HG03097 (cell line): ENCODE measurements around the gene NEURL2.
"Not testable (repeated sequence)": the region's sequence is repeated elsewhere in the genome, so short reads cannot be mapped to it uniquely, and the experiment has no call there.

Experiments used
- ATAC-seq: cut with Tn5 transposase; IDR thresholded peaks from one replicate; pipeline ENCODE4 v1.9.1; 2021; ENCODE audit not compliant: unreplicated experiment, low FRiP score

NEURL2 gene

GRCh38 chr20:45901332-45901731, 10.3 kb upstream of the NEURL2 start:
- ATAC-seq = not testable (repeated sequence)

GRCh38 chr20:45899046-45899835, 8.2 kb upstream of the NEURL2 start:
- ATAC-seq = no peak

DNA sequence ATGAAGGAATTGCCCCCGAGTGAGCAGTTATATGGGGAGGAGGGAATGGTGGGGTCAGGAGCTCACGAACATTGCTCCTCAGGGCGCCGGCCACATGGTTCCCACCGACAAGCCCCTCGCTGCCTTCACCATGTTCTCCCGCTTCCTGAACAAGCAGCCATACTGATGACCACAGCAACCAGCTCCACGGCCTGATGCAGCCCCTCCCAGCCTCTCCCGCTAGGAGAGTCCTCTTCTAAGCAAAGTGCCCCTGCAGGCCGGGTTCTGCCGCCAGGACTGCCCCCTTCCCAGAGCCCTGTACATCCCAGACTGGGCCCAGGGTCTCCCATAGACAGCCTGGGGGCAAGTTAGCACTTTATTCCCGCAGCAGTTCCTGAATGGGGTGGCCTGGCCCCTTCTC, 7.3 kb upstream of the NEURL2 start:
- ATAC-seq = no peak

DNA sequence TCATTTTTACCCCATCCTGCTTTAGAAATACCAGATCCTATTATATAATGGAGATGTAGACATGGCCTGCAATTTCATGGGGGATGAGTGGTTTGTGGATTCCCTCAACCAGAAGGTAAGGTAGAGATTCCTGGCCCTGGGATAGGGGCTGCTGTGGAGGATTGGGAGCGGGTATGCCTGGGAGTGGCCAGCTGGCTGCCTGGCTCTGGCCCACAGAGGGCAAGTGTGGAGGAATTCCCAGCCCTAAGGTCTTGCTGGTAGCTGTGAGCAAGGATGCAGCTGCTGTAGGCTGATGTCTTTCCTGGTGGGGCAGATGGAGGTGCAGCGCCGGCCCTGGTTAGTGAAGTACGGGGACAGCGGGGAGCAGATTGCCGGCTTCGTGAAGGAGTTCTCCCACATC, 6.7 kb upstream of the NEURL2 start:
- ATAC-seq = no peak

GRCh38 chr20:45897289-45897688, 6.3 kb upstream of the NEURL2 start:
- ATAC-seq = no peak

DNA sequence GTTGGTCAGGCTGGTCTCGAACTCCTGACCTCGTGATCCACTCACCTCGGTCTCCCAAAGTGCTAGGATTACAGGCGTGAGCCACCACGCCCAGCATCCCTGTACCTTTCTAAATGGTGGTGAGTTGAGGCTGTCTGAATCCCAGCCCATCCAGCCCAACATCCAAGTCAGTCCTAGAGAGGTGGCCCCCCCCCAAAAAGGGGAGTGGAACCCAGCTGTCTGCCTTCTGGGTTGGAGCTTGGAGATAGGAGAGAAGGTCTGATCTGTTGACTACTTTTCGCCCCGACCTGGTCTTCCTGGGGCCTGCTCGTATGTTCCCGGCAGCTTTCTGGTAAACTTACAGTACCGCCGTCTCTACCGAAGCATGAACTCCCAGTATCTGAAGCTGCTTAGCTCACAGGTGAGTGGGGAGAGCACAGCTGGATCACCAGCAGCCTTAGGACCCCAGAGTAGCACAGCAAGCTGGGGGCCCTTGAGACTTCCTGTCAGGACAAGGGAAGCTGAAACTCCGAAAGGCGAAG, 5.7 kb upstream of the NEURL2 start:
- ATAC-seq = no peak

- ATAC-seq = no peak
Measured at GRCh38 chr20:45894797-45895196, 3.8 kb upstream of the NEURL2 start.

GRCh38 chr20:45893831-45894230, 2.8 kb upstream of the NEURL2 start:
- no peak for ATAC-seq

DNA sequence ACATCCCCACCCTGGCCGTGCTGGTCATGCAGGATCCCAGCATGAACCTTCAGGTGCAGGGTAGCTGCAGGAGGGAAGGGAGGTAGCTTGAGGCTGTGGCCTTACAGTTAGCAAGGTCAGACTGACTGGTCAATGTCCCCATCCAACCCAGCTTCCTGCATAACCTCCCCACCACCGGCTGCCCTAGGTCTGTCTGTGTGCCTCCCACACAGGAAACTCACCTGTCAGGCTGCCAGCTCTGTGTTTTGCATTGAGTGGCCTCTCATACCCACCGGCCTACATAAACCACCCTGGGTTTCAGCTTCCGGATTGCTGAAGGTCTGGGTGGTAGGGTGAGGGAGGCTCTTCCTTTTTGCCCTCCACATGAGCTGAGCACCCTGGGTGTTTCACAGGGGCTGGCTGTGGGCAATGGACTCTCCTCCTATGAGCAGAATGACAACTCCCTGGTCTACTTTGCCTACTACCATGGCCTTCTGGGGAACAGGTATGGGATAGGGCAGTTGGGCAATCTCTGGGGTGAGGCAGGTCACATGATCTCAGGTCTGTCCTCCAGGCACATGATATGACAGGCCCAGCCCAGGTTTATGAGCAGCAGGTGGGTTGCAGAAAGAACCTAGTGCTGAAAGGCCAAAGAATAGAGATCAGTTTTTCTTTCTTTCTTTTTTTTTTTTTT, 2.0 kb upstream of the NEURL2 start:
- ATAC-seq = no peak

- ATAC-seq = no peak
Measured at GRCh38 chr20:45892049-45892825, 1.2 kb upstream of the NEURL2 start.

DNA sequence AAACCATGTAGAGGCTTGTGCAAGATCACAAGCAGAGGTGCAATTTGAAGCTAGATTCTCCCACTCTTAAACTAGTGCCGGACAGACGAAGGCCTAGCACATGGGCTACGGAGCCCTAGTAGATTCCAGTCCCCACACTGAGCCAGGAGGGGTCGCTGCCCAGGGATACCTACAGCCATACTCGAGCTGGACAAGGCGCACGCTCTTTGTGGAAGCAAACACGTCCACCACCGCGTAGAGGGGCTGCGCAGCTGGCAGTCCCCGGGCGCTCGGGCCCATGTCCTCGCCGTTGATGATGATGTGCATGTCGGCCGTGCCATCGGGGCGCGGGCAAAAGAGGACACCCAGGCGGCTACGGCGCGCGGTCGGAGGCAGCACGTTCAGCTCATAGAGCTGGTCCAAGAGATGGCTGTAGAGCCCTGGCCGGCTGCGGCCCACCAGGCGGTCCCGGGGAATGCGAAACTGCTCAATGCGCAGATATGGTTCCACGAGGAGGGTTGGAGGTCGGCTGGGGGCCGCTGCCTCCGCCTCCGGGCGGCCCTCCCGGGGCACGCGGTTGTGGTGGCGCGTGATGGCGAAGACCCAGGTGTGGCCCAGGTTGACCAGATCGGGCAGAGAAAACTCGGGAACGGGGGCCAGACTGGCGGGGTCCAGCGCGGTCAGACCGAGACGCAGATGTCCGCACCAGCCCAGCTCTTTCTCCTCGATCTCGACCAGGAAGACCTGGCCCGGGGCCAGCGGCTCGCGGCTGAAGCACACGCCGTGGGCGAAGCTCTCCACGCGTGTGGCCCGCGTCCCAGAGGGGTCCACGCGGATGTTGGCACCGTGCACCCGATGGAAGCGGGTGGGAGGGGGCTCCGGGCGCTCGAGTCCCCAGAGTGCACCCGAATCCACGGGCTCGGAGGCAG, 677 bp downstream of the NEURL2 start:
- ATAC-seq = peak; percentile 13

DNA sequence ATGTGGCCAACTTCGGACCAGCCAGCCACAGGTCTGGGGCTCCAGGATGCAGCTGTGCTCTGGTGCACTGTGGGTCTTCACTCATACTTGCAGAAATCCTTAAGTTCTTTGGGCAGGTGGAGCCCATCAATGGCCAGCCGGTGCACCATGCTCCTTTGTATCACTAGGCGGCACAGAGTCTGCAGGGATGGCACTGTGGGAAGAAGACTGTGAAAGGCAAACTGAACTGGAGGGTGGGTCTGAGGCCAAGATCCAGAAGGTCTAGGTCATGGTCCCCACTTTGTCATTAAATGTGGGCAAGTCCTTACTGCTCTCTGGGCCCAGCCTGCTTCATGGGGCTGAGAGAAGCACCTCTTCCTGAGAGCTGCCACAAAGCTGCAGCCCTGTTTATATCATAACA, 2.3 kb downstream of the NEURL2 start:
- ATAC-seq = no peak

DNA sequence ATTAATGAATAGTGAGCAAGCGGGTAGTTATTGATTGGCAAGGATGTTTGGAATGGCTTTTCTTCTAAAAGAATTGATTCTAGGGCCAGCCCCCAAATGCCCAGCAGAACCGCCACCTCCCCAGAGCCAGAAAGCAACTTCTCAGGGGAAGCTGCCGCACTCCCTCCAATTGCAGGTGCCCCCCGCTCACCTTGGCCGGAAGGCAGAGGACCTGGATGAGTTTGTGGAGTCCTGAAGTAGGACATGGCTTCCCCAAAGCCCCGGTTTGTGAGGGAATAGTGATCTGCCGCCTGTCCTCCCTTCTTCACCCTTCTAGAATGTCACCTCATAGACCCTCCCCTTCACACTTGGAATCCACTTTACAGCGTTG, 3.7 kb downstream of the NEURL2 start, which contains the start of gene SPATA25:
TSS of gene SPATA25 (minus strand) at position 277 of the 370 bp plus-strand sequence. CDS start at position 245, 32 bp downstream.
- no peak for ATAC-seq

- ATAC-seq = no peak
Measured at GRCh38 chr20:45886590-45887345, 4.2 kb downstream of the NEURL2 start.

DNA sequence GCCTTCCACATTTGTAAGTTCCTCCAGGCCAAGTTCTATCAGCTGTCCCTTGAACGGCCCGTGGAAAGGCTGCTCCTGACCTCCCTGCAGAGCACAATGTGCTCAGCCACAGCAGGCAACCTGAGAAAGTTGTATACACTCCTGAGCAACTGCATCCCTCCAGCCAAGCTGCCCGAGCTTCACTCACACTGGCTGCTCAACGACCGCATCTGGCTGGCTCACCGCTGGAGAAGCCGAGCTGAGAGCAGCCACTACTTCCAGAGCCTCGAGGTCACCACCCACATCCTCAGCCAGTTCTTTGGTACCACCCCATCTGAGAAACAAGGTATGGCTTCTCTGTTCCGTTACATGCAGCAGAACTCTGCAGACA, 7.9 kb downstream of the NEURL2 start:
- ATAC-seq = no peak

DNA sequence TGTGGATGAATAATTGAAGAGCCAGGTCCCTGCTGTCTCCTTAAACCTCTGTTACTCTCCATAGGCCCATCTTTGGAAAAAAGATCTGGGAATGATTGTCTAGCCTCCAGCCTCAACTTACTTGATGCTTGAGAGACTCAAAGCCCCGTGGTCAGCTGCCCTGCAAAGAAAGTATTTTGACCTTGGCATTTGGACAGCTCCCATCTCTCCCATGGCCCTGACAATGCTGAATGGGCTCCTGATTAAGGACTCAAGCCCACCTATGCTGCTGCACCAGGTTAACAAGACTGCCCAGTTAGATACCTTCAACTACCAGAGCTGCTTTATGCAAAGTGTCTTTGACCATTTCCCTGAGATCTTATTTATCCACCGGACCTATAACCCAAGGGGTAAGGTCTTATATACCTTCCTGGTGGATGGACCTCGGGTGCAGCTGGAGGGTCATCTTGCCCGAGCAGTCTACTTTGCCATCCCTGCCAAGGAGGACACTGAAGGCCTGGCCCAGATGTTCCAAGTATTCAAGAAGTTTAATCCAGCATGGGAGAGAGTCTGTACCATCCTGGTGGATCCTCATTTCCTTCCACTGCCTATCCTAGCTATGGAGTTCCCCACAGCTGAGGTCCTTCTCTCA, 8.4 kb downstream of the NEURL2 start:
- no peak for ATAC-seq

GRCh38 chr20:45880988-45881788, 9.8 kb downstream of the NEURL2 start, which contains the start of gene ZSWIM1:
Gene ZSWIM1, plus strand, starts transcription at chr20:45881227. Its CDS starts 1,366 bp downstream, at chr20:45882593.
- ATAC-seq = peak; percentile 93
